ENCODE results near the gene SHMT2. TPM values are rescaled to one million over a fixed set of nuclear protein-coding genes. Genes with fewer than 3 reads are reported as not detected.

SHMT2 gene
- total and polyA plus RNA-seq, 3 donors from 2014 or later = 24.8 to 33.9 (median 25.9) TPM

DNA sequence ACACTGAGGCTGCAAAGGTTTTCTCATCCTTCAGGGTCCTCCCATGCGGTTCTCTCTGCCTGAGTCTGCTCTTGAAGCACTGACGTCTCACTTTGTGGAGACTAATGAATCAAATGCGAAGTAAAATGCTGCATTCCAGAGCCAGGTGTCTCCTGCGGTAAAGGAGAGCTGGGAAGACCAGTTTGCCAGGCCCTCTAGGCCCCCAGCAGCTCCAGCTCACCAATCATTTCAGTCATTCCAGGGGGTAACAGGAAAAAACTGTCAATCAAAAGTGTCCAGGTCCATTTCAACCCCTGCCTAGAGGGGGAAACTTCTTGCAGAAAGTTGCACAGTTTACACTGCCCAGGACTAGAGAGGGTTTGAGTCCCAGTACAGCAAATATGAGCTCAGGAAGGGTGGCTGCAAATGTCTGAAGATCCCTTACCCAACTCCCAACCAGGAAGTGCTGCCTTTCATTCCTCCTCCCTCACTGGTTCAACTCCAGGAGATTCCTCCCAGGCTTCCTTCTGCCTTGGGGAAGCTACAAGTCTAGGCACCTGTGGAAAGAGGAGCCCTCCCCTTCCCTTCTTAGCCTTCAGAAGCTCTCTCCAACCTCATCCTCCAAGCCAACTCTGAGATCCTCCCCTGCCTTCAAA, 15.6 kb upstream of the SHMT2 start:
- intact Hi-C loops (cut with DNase I; ENCODE audit: low total_unique reads) = no loop called here

DNA sequence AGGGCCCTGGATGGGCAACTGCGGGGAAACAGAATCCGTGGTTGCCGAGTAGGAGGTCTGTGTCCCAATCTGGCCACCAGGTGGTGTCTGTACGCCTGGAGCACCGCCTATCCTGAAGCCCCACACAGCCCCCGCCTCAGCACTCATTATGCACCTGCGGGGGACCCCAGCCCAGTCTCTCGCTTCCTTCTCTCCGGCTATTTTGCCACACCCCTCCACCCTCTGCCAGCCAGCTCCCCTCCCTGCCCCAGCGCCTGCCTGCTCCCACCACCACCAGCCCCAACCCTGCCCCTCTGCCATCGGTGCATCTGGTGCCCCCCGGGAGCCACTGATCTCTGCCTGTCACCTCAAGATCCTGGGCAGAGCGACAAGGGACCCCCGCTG, 15.1 kb upstream of the SHMT2 start:
- TF ChIP-seq, protein P1, sequence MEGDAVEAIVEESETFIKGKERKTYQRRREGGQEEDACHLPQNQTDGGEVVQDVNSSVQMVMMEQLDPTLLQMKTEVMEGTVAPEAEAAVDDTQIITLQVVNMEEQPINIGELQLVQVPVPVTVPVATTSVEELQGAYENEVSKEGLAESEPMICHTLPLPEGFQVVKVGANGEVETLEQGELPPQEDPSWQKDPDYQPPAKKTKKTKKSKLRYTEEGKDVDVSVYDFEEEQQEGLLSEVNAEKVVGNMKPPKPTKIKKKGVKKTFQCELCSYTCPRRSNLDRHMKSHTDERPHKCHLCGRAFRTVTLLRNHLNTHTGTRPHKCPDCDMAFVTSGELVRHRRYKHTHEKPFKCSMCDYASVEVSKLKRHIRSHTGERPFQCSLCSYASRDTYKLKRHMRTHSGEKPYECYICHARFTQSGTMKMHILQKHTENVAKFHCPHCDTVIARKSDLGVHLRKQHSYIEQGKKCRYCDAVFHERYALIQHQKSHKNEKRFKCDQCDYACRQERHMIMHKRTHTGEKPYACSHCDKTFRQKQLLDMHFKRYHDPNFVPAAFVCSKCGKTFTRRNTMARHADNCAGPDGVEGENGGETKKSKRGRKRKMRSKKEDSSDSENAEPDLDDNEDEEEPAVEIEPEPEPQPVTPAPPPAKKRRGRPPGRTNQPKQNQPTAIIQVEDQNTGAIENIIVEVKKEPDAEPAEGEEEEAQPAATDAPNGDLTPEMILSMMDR (IDR thresholded peaks at IDR 0.05) = peak; percentile 57 to 76 (median 61)
- TF ChIP-seq POLR2A (IDR thresholded peaks at IDR 0.05) = no peak
- intact Hi-C loops (cut with DNase I; ENCODE audit: low total_unique reads) = no loop called here
- Histone ChIP-seq H3K36me3 (ENCODE audit: low read depth, missing control alignments) (no peaks in the 10 kb centered on the region), H3K27ac (no peak overlapping the region), H3K4me1 (peaks cover 27% of the 10 kb centered on the region), H3K4me3 (no peak overlapping the region), H3K27me3 (no peaks in the 10 kb centered on the region), H3K9me3 (no peaks in the 10 kb centered on the region)
- 17 to 38% methylated on average over 14 of the region's 14 CpGs for WGBS, 2 donors
- DNase-seq = peak; percentile 71

More for the DNA sequence above, 15.6 kb upstream of the SHMT2 start:
- no peaks in the 10 kb centered on the region for H3K9me3 ChIP-seq
- TF ChIP-seq, protein P1 (IDR thresholded peaks at IDR 0.05) = no peak
- TF ChIP-seq POLR2A (IDR thresholded peaks at IDR 0.05) = no peak
- WGBS, 2 donors = 53 to 75% methylated on average over 4 of the region's 4 CpGs
- no peaks in the 10 kb centered on the region for H3K27me3 ChIP-seq
- peaks cover 27% of the 10 kb centered on the region for H3K4me1 ChIP-seq
- no peak for DNase-seq
- H3K36me3 ChIP-seq (ENCODE audit: low read depth, missing control alignments) = no peaks in the 10 kb centered on the region
- no peak overlapping the region for H3K4me3 ChIP-seq
- H3K27ac ChIP-seq = no peak overlapping the region

DNA sequence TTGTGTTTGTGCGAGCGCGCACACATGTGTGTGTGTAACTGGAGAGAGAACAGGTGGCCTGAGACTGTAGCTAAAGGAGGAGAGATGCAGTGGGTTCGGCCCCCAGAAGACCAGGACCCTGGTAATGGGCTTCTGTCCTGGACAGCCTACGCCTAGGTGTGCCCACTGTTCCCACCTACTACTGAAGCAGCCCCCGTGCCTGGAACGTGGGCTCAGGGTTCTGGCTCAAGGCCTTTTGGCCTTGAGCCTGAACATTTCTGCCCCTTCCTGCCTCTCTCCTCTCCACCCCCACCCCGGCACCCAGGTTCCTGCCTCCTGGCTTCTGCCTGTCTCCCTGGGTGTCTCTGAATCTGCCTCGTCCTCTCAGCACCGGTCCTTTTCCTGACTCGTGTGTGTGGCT, 14.4 kb upstream of the SHMT2 start:
- intact Hi-C loops (cut with DNase I; ENCODE audit: low total_unique reads) = no loop called here
- Histone ChIP-seq H3K36me3 (ENCODE audit: low read depth, missing control alignments) (no peaks in the 10 kb centered on the region), H3K4me3 (no peak overlapping the region), H3K4me1 (peaks cover 27% of the 10 kb centered on the region), H3K27ac (no peak overlapping the region), H3K9me3 (no peaks in the 10 kb centered on the region), H3K27me3 (no peaks in the 10 kb centered on the region)
- no peak for DNase-seq
- TF ChIP-seq, protein P1 (IDR thresholded peaks at IDR 0.05) = no peak
- TF ChIP-seq POLR2A (IDR thresholded peaks at IDR 0.05) = no peak
- 36 to 42% methylated on average over 8 to 11 of the region's 11 CpGs for WGBS, 2 donors

DNA sequence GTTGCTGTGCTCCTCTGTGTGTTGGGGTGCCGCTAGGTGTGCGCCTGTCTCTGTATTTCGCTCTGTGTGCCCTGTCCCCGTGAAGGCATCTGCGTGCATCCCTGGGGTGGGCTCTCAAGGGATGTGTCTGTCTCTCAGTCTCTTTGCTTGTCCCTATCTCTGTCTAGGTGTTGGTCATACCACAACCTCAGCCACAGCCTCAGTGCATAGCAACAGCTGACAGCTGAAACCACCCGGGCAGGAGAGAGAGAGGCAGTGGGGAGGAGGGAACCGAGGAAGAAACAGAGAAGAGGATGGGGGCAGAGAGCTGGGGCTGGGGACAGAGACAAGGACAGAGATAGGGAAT, 13.9 kb upstream of the SHMT2 start:
- Histone ChIP-seq H3K9me3 (no peaks in the 10 kb centered on the region), H3K36me3 (ENCODE audit: low read depth, missing control alignments) (no peaks in the 10 kb centered on the region), H3K4me1 (peaks cover 27% of the 10 kb centered on the region), H3K27ac (no peak overlapping the region), H3K4me3 (no peak overlapping the region), H3K27me3 (no peaks in the 10 kb centered on the region)
- DNase-seq = no peak
- TF ChIP-seq POLR2A (IDR thresholded peaks at IDR 0.05) = no peak
- TF ChIP-seq, protein P1 (IDR thresholded peaks at IDR 0.05) = no peak
- intact Hi-C loops (cut with DNase I; ENCODE audit: low total_unique reads) = no loop called here
- WGBS, 2 donors = 8 to 34% methylated on average over 4 to 7 of the region's 7 CpGs
